Mononuclear cell (primary cell): ENCODE data around the gene AXL. TPM values are rescaled to one million over a fixed set of nuclear protein-coding genes. Genes with fewer than 3 reads are reported as not detected.

Experiments
- H3K27me3 ChIP-seq: 2 replicates; pipeline ENCODE4 v1.6.0; 2011; ENCODE audit warnings: low read length, control low read depth; ENCODE audit not compliant: insufficient read depth
- H3K4me1 ChIP-seq: 2 replicates; pipeline ENCODE4 v1.5.1; 2011; ENCODE audit warnings: mild to moderate bottlenecking, low read length, control low read depth; ENCODE audit not compliant: insufficient read depth
- H3K4me3 ChIP-seq: 2 replicates; pipeline ENCODE4 v1.5.1; 2011; ENCODE audit warnings: mild to moderate bottlenecking, low read length, moderate library complexity
- H3K9me3 ChIP-seq: 2 replicates; pipeline ENCODE4 v1.5.1; 2011; ENCODE audit warnings: low read depth, mild to moderate bottlenecking, control low read depth, low read length
- total RNA-seq: library from RNA; depleted of rRNA; stranded (reverse); fragments of >200 nt; gene quantifications from one replicate; pipeline ENCODE4 v1.2.3, GENCODE V29; 2012

The AXL gene
- total RNA-seq, 1 donor, result 0.31 TPM

DNA sequence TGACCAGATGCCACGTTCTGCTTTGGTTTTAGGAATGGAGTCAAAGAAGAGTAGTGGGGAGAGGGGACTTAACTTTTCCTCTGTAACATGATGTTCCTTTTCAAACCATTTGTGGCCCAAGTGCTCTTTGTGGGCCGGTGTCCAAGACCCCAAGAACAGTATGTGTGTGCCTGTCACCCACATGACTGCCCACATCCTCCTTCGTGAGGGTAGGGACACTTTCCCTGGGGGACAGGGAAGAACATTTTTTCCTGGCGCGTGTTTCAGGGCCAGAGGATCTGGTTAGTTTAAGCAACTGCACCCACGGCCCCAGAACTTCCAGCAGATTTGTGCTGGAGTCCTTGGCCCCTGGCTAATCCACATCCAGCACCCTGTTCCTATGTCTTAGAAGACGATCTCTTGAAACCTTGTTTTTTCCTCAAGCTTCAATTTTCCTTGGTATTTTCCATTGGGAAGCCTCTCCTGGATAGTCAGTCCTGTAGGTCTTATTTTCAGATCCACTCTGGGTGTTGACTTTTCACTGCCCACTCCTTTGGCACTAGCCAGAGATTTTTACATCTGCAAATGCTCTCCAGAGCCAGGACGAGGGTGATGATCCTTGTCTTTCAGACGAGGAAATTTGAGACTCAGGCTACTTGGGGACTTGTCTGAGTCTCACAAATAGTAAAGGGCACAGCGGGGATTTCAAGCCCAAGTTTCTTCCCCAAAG is 80.2 kb downstream of the AXL start:
- Histone ChIP-seq H3K4me3 (no peak overlapping the region), H3K4me1 (peaks cover 83% of the 10 kb centered on the region), H3K9me3 (no peaks in the 10 kb centered on the region), H3K27me3 (no peaks in the 10 kb centered on the region)

DNA sequence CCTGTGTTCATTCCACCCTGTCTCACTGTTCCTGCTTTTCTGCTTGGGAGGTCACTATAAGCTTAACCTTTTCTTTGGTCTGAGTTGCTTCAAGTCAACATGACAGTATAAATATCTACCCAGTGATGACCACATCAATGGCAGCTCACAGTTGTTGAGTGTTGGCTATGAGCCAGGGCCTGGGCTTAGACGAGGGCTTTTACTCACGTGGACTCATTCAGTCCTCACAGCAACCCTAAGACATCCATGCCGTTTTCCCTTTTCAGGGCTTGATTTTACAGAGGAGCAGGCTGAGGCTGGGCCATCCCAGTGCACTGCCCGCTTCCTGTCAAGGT is 80.7 kb downstream of the AXL start:
- Histone ChIP-seq H3K9me3 (no peaks in the 10 kb centered on the region), H3K27me3 (no peaks in the 10 kb centered on the region), H3K4me3 (no peak overlapping the region), H3K4me1 (peaks cover 88% of the 10 kb centered on the region)

DNA sequence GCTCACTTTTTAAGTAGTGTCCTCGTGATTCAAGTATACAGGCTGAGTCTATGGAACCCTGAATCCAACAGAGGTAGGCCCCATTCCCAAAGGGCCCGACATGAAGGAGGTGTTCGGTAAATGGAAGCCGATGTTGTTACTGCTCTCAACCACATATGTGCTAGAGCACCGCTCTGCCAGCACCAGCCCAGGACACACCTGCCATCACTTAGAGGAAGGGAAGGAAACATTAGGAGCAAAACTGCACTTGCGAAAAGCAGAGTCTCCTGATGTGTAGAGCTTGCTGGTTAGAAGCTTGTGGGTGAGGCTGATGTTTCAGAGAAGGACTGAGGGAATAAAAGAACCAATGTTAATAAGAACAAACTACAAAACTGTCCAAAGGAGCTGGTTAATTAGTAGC is 81.5 kb downstream of the AXL start:
- Histone ChIP-seq H3K4me1 (peaks cover 96% of the 10 kb centered on the region), H3K4me3 (no peak overlapping the region), H3K9me3 (no peaks in the 10 kb centered on the region), H3K27me3 (no peaks in the 10 kb centered on the region)

DNA sequence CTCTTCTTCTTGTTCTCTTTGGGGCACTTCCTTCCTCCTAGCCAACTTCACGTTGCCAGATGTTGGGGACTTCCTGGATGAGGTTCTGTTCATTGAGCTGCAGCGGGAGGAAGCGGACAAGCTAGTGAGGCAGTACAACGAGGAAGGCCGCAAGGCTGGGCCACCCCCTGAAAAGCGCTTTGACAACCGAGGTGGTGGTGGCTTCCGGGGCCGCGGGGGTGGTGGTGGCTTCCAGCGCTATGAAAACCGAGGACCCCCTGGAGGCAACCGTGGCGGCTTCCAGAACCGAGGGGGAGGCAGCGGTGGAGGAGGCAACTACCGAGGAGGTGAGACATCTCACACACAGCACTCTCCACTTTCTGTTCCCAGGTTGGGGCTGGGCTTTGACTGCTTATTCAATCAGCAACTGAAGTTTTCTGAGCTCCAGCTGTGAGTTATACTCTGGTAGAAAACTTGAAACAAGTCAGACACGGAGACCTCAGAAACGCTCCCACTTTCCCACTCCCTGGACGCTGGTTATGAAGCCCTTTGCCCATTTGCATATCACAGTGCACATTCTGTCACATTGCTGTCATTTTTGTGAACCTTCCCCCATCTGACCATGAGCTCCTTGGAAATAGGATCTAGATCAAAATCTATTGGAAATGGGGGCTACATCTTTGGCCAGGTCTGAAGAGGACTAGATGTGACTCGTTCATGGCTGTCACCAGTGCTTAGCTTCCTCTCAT is 83.8 kb downstream of the AXL start:
- Histone ChIP-seq H3K4me1 (peaks cover 100% of the 10 kb centered on the region), H3K27me3 (no peaks in the 10 kb centered on the region), H3K4me3 (no peak overlapping the region), H3K9me3 (no peaks in the 10 kb centered on the region)

DNA sequence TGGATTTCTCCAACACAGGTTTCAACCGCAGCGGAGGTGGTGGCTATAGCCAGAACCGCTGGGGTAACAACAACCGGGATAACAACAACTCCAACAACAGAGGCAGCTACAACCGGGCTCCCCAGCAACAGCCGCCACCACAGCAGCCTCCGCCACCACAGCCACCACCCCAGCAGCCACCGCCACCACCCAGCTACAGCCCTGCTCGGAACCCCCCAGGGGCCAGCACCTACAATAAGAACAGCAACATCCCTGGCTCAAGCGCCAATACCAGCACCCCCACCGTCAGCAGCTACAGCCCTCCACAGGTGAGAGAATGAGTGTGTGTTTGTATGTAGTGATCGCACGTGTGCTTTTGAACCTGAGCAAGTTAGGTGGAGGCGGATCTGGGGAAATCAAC is 84.9 kb downstream of the AXL start:
- Histone ChIP-seq H3K9me3 (no peaks in the 10 kb centered on the region), H3K4me1 (peaks cover 100% of the 10 kb centered on the region), H3K27me3 (no peaks in the 10 kb centered on the region), H3K4me3 (no peak overlapping the region)

DNA sequence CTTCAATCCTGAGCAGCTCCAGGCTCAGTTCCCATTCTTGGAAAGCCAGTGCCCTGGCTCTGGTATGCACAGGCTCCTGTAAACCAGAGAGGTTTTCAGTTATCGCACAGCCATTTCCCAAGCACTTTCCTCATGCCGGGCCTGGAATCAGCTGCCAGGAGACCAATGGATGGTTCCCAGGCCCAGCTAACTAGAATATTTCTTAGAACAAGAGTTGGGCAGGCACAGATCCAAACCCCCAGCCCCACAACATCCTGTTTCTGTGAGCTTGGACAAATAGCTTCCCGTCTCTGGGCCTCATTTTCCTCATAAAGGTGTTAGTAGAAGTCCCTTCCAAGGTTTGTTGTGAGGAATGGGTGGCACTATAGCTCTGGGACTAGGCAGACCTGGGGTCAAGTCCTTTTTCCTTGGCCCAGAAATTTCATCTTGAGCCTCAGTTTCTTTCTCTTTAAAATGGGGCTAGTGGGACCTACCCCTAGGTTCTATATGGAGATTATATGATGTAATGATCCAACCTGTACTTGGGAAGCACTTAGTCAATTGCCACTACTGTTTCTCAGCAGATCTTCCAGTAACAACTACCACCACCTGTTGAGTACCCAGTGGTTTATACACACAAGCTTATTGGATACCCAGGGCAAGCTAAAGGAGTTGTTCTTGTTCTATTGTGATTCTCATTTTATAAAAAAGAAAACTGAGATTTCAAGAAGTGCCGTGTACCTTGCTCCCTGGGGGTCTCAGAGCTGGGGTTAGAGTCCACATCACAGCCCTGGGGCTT is 85.9 kb downstream of the AXL start:
- H3K4me1 ChIP-seq, result peaks cover 99% of the 10 kb centered on the region
- no peak overlapping the region for H3K4me3 ChIP-seq
- H3K9me3 ChIP-seq, result no peaks in the 10 kb centered on the region
- H3K27me3 ChIP-seq, result no peaks in the 10 kb centered on the region

DNA sequence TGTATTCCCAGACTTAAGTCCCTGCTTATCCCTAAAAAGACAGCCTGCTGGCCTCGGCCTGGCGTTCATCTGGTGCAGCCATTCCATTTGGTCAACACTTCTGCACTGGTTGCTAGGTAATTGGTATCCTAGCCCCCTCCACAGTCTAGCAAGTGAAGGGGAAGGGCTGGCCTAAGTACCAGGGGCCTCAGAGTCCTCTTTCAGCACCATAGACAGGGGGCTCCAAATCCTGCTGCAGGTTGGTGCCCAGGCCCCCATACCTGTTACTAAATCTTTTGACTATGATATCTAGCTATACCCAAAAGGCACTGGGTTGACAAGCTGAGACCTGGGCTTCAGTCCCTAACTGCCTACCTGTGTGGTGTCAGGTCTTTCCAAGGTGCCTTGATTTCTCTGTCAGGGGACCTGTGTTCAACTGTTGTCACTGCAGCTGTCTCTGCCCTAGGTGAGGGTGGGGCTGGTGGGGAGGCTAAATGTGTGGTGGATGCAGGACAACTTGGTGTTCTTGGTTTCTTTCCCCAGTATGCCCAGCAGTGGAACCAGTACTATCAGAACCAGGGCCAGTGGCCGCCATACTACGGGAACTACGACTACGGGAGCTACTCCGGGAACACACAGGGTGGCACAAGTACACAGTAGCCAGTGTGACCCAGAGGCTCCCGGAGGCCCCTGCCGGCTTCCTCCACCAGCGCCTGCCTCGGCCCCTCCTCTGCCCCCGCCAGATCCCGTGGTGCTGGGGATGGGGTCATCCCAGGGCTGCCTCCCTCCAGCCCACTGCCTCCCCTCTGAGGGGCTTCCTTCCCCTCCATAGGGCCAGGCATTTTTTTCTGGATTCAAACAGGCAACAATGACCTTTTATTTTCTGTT is 87.1 kb downstream of the AXL start:
- no peak overlapping the region for H3K4me3 ChIP-seq

DNA sequence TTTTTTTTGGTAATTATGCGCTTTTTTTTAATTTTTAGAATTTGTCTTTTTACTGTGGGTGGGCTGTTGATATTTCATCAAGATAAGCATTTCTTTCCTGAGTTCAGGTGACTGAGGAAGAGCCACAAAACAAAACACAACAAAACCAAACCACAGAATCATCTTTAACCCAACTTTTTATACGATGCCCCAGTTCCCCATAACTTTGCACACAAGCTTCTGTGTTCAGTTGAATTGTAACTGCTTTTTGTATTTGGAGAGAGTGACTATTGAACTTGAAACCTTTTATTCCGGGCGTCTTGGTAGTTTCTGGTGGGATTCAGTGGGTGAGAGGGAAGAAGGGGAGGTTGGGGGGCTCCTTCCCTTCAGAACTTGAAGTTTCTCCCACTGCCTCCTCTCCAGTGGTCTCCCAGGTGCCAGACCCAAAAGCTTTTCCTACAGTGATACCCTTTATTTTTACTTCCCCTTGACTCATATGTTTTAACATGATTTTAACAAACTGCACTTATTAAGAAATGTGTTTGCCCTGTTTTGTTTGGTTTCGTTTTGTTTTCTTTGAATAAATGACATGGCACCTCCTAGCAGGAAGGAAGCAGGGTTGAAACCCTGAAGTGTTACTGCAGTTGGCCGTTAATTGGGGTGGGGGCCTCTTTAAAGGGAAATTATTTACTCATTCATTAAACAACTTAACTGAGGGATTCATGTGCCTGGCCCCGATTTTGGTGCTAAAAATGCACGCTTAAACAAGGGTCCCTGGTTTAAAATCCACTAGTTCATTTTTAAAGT is 88.3 kb downstream of the AXL start:
- H3K4me3 ChIP-seq, result no peak overlapping the region
- H3K4me1 ChIP-seq, result peaks cover 94% of the 10 kb centered on the region
- H3K9me3 ChIP-seq, result no peaks in the 10 kb centered on the region
- no peaks in the 10 kb centered on the region for H3K27me3 ChIP-seq

More for the DNA sequence above, 87.1 kb downstream of the AXL start:
- H3K4me1 ChIP-seq, result peaks cover 94% of the 10 kb centered on the region
- H3K27me3 ChIP-seq, result no peaks in the 10 kb centered on the region
- H3K9me3 ChIP-seq, result no peaks in the 10 kb centered on the region

DNA sequence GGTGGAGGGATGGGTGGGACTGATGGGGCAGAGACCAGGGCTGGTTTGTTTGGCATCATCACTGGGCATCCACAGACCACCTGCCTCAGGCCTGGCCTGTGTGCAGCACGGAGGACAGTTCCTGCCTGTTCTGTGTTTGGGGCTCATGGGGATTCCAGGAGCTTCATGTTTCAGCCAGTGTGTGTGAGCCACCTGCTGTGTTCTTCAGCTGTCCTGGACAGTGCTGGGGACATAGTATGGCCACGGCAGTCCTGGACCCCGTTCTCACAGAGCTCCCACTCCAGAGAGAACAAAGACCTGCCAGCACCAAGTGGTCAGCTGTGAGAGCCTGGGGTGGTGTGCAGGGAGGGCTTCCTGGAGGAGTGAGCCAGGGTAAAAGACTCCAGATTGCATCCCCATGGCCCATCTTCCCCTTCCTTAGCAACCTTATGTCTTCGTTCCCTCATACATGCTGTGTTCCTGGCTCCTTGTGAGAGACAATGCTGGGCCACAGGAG is 89.0 kb downstream of the AXL start:
- no peaks in the 10 kb centered on the region for H3K9me3 ChIP-seq
- peaks cover 90% of the 10 kb centered on the region for H3K4me1 ChIP-seq
- H3K27me3 ChIP-seq, result no peaks in the 10 kb centered on the region
- no peak overlapping the region for H3K4me3 ChIP-seq

DNA sequence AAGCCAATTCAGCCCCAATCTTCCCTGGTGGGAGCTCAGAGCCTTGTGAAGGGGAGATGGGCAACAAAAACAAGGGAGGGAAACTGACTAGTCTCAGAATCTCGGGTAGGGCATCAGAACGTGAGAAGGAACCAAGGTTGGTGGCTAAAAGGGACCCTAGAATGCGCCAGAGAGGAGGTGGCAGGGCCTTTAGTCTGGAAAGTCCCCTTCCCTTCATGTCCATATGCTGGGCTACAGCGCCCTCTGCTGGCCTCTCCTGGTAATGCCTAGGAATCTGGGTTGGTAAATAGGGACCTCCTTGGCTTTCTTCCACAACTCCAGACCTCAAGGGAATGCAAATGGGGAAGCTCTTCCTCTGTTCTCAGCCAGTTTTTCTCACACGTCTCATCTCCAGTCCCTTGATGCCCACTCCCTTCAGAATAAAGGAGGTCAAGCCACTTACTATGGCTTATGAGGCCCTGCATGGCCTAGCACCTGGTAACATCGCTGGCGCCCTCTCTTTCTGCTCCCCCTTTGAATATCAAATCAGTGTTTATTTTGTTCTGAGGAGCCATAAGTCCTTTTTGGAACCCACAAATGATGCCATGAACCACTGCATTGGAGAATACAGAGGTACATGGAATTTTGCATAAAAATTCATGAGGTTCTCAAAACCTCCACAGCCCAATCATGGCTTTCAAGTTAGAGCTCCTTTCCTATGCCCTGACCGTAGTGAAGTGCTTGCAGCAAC is 89.6 kb downstream of the AXL start:
- Histone ChIP-seq H3K4me3 (peak overlapping the region; percentile 96), H3K27me3 (no peaks in the 10 kb centered on the region), H3K9me3 (no peaks in the 10 kb centered on the region), H3K4me1 (peaks cover 84% of the 10 kb centered on the region)

DNA sequence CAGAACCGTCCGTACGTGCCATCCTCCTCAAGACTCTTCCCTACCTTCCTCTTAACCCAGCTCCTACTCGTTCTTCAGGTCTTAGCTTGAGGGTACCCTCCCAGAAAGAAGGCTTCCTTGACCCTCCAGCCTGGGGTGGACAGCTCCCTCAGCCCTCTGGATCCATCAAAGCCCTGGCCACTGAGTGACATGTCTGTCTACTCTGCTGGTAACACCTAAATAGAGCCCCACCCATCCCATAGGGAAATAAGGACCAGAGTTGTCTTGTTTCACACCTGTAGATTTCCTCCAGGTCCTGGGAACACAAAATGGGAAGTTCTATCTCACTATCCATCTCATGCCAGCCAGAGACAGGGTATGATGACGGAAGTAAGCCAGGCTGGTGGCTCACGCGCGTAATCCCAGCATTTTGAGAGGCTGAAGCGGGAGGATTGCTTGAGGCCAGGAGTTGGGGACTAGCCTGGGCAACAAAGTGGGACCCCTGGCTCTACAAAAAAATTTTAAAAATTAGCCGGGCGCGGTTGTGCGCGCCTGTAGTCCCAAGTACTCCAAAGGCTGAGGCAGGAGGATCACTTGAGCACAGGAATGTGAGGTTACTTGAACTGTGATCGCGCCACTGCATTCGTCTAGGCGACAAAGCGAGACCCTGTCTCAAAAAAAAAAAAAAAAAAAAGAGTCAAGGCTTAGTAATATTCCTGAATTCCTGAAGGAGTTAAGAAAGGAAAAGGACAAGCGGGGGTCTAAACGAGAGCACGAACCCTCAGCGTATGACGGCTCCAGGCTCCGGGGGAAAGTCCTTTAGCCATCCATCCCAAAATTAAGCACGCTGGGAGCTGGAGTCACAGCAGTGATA is 90.4 kb downstream of the AXL start:
- Histone ChIP-seq H3K9me3 (no peaks in the 10 kb centered on the region), H3K4me1 (peaks cover 76% of the 10 kb centered on the region), H3K27me3 (no peaks in the 10 kb centered on the region), H3K4me3 (peak overlapping the region; percentile 96)

DNA sequence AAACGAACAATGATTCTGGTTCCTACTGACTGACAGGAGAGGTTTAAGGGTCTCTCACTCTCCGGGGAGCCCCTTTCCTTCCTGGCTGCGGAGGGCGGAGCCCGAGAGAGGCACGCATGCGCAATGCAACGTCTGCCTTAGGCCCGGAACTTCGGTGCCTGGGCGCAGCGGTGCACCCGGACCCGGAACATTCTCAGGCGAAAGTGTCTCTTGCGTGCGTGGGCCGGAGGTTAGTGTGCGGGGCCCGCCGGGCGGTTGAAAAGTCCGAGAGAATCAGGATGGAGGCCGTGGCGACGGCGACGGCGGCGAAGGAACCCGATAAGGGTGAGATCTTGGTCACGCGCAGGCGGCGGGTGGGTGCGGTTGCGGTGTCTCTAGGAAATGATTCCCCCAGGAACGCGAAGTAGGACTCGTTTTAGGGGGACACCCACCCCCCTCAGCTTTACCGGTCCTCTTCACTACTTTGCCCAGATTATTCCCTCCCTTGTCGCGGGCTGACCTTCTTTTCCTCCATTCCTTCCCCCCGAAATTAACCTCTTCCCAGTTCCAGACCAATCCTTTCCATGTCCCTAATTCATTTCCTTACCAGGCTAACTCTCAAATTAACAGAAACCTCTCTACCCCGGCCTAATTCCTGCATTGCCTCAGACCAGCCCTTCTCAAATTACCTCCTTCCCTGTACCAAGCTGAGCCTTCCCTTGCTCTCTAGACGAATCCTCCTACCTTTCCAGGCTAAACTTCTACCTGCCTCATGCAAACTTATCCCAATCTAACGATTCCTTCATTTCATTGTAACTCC is 91.2 kb downstream of the AXL start, which contains the start of gene CCDC97:
Gene CCDC97, plus strand, starts transcription at position 140 of the 799 bp plus-strand sequence. Its CDS starts 139 bp downstream, at position 279.
- no peaks in the 10 kb centered on the region for H3K9me3 ChIP-seq
- peak within 1 kb of the TSS; percentile 96 for H3K4me3 ChIP-seq
- no peaks in the 10 kb centered on the region for H3K27me3 ChIP-seq
- H3K4me1 ChIP-seq, result peaks cover 67% of the 10 kb centered on the region
